HG03095 (cell line): Measurements from ENCODE around the gene REL.
"Not testable (repeated sequence)": the region's sequence is repeated elsewhere in the genome, so short reads cannot be mapped to it uniquely, and the experiment has no call there.

Experiments
- ATAC-seq: cut with Tn5 transposase; IDR thresholded peaks from one replicate; pipeline ENCODE4 v1.9.1; 2021; ENCODE audit warnings: moderate library complexity; ENCODE audit not compliant: unreplicated experiment

Gene REL

GRCh38 chr2:60867007-60867406 is 14.4 kb upstream of the REL start:
- no peak for ATAC-seq

GRCh38 chr2:60867848-60868247 is 13.5 kb upstream of the REL start:
- no peak for ATAC-seq

- ATAC-seq: no peak
Observed at GRCh38 chr2:60868589-60869273, 12.6 kb upstream of the REL start.

- no peak for ATAC-seq
Observed at GRCh38 chr2:60872510-60872928, 8.9 kb upstream of the REL start.

GRCh38 chr2:60873381-60873780 is 8.0 kb upstream of the REL start:
- peak; percentile 88 for ATAC-seq

GRCh38 chr2:60875520-60875919 is 5.9 kb upstream of the REL start:
- no peak for ATAC-seq

GRCh38 chr2:60880643-60881046 is 729 bp upstream of the REL start:
- no peak for ATAC-seq

- peak; percentile 33 for ATAC-seq
Observed at GRCh38 chr2:60882971-60883753, 1.8 kb downstream of the REL start.

- no peak for ATAC-seq
Observed at GRCh38 chr2:60883896-60884295, 2.5 kb downstream of the REL start.

GRCh38 chr2:60884800-60885199 is 3.4 kb downstream of the REL start:
- no peak for ATAC-seq

- no peak for ATAC-seq
Observed at GRCh38 chr2:60885683-60886082, 4.3 kb downstream of the REL start.

GRCh38 chr2:60886991-60887390 is 5.6 kb downstream of the REL start:
- no peak for ATAC-seq

- ATAC-seq: no peak
Observed at GRCh38 chr2:60888853-60889252, 7.5 kb downstream of the REL start.

- ATAC-seq: not testable (repeated sequence)
Observed at GRCh38 chr2:60889581-60890392, 8.4 kb downstream of the REL start.

GRCh38 chr2:60890393-60890707 is 9.0 kb downstream of the REL start:
- no peak for ATAC-seq

- no peak for ATAC-seq
Observed at GRCh38 chr2:60891180-60891579, 9.8 kb downstream of the REL start.

GRCh38 chr2:60898567-60898966 is 17.2 kb downstream of the REL start:
- no peak for ATAC-seq

GRCh38 chr2:60899230-60899891 is 18.0 kb downstream of the REL start:
- peak; percentile 63 for ATAC-seq

- ATAC-seq: no peak
Observed at GRCh38 chr2:60899892-60900249, 18.5 kb downstream of the REL start.

GRCh38 chr2:60901296-60901695 is 19.9 kb downstream of the REL start:
- ATAC-seq: not testable (repeated sequence)

GRCh38 chr2:60905867-60906266 is 24.5 kb downstream of the REL start:
- ATAC-seq: not testable (repeated sequence)
